GM18870 (cell line): Measurements from ENCODE around the gene DNAJB6.
A peak's percentile ranks its signal among the peaks of the same experiment; 100 is the strongest.

Experiments used
- ATAC-seq: cut with Tn5 transposase; IDR thresholded peaks from one replicate; pipeline ENCODE4 v1.9.1; 2021; ENCODE audit warnings: moderate library complexity; ENCODE audit not compliant: unreplicated experiment

The DNAJB6 gene

GRCh38 chr7:157362729-157363128, 25.9 kb downstream of the DNAJB6 start:
- no peak for ATAC-seq

- no peak for ATAC-seq
Observed at GRCh38 chr7:157366722-157367121, 29.9 kb downstream of the DNAJB6 start.

- ATAC-seq = no peak
Observed at GRCh38 chr7:157368955-157369354, 32.2 kb downstream of the DNAJB6 start.

GRCh38 chr7:157370742-157371141, 33.9 kb downstream of the DNAJB6 start:
- no peak for ATAC-seq

GRCh38 chr7:157371296-157371695, 34.5 kb downstream of the DNAJB6 start:
- ATAC-seq = no peak

GRCh38 chr7:157372300-157373232, 35.8 kb downstream of the DNAJB6 start:
- ATAC-seq = no peak

- ATAC-seq = no peak
Observed at GRCh38 chr7:157373493-157373892, 36.7 kb downstream of the DNAJB6 start.

- no peak for ATAC-seq
Observed at GRCh38 chr7:157375410-157375809, 38.6 kb downstream of the DNAJB6 start.

- ATAC-seq = no peak
Observed at GRCh38 chr7:157377436-157378124, 40.8 kb downstream of the DNAJB6 start.

GRCh38 chr7:157378390-157378789, 41.6 kb downstream of the DNAJB6 start:
- ATAC-seq = no peak

GRCh38 chr7:157379493-157379892, 42.7 kb downstream of the DNAJB6 start:
- ATAC-seq = no peak

- ATAC-seq = no peak
Observed at GRCh38 chr7:157380416-157380815, 43.6 kb downstream of the DNAJB6 start.

GRCh38 chr7:157383868-157384267, 47.1 kb downstream of the DNAJB6 start:
- ATAC-seq = no peak

GRCh38 chr7:157384301-157384700, 47.5 kb downstream of the DNAJB6 start:
- no peak for ATAC-seq

- ATAC-seq = peak; percentile 92
Observed at GRCh38 chr7:157386979-157387800, 50.4 kb downstream of the DNAJB6 start.

- no peak for ATAC-seq
Observed at GRCh38 chr7:157388301-157388700, 51.5 kb downstream of the DNAJB6 start.

GRCh38 chr7:157389951-157390730, 53.3 kb downstream of the DNAJB6 start:
- ATAC-seq = no peak

- ATAC-seq = no peak
Observed at GRCh38 chr7:157391036-157391710, 54.4 kb downstream of the DNAJB6 start.

- ATAC-seq = no peak
Observed at GRCh38 chr7:157392256-157393037, 55.6 kb downstream of the DNAJB6 start.
